HEK293 (cell line): ENCODE measurements around the gene SECTM1.
A peak's percentile ranks its signal among the peaks of the same experiment; 100 is the strongest.

Source experiments
- ATF2 ChIP-seq: fragments of 450-650 bp; formaldehyde crosslinking; IDR thresholded peaks from 2 replicates; pipeline ENCODE4 v1.5.1; 2016; ENCODE audit warnings: missing biosample characterization, missing genetic modification characterization, low read depth
- EGR2 ChIP-seq: fragments of 450-650 bp; formaldehyde crosslinking; IDR thresholded peaks from 2 replicates; pipeline ENCODE4 v1.5.1; 2016; ENCODE audit warnings: low read depth, missing biosample characterization, missing genetic modification characterization
- ELK4 ChIP-seq: IDR thresholded peaks from 2 replicates; pipeline ENCODE4 v1.6.1; 2011; ENCODE audit warnings: mild to moderate bottlenecking, low read depth, low read length, borderline replicate concordance
- HOXD13 ChIP-seq: sonication (generic); formaldehyde crosslinking; IDR thresholded peaks from 2 replicates; pipeline ENCODE4 v1.8.0; 2022; ENCODE audit warnings: missing genetic modification reagents, borderline replicate concordance
- KLF1 ChIP-seq: fragments of 450-650 bp; formaldehyde crosslinking; IDR thresholded peaks from 2 replicates; pipeline ENCODE4 v1.5.1; 2016; ENCODE audit warnings: missing biosample characterization, missing genetic modification characterization
- KLF9 ChIP-seq: fragments of 450-650 bp; formaldehyde crosslinking; IDR thresholded peaks from 2 replicates; pipeline ENCODE4 v1.5.1; 2016; ENCODE audit warnings: missing biosample characterization, missing genetic modification characterization, low read depth
- MZF1 ChIP-seq: fragments of 450-650 bp; formaldehyde crosslinking; IDR thresholded peaks from 2 replicates; pipeline ENCODE4 v1.5.1; 2017; ENCODE audit warnings: missing biosample characterization, missing genetic modification characterization, borderline replicate concordance
- PRDM1 ChIP-seq: fragments of 450-650 bp; formaldehyde crosslinking; IDR thresholded peaks from 2 replicates; pipeline ENCODE4; 2016; ENCODE audit warnings: missing biosample characterization, missing genetic modification characterization
- RBAK ChIP-seq: fragments of 450-650 bp; formaldehyde crosslinking; IDR thresholded peaks from 2 replicates; pipeline ENCODE4 v1.5.1; 2016; ENCODE audit warnings: missing biosample characterization, missing genetic modification characterization
- SCRT1 ChIP-seq: fragments of 450-650 bp; formaldehyde crosslinking; IDR thresholded peaks from 2 replicates; pipeline ENCODE4 v1.5.1; 2016; ENCODE audit warnings: missing biosample characterization, missing genetic modification characterization, borderline replicate concordance
- ZBTB11 ChIP-seq: fragments of 450-650 bp; formaldehyde crosslinking; conservative IDR thresholded peaks from 2 replicates; pipeline ENCODE4 v1.5.1; 2016; ENCODE audit warnings: low read depth, missing biosample characterization, missing genetic modification characterization
- ZBTB17 ChIP-seq: fragments of 450-650 bp; formaldehyde crosslinking; IDR thresholded peaks from 2 replicates; pipeline ENCODE4 v1.5.1; 2016; ENCODE audit warnings: missing biosample characterization, missing genetic modification characterization
- ZBTB7A ChIP-seq: fragments of 450-650 bp; formaldehyde crosslinking; IDR thresholded peaks from 2 replicates; pipeline ENCODE4 v1.5.1; 2016; ENCODE audit warnings: low read depth, missing biosample characterization, missing genetic modification characterization
- ZBTB8A ChIP-seq: fragments of 450-650 bp; formaldehyde crosslinking; IDR thresholded peaks from 2 replicates; pipeline ENCODE4 v1.5.1; 2016; ENCODE audit warnings: missing biosample characterization, missing genetic modification characterization
- ZNF138 ChIP-seq: fragments of 450-650 bp; formaldehyde crosslinking; IDR thresholded peaks from 2 replicates; pipeline ENCODE4 v1.5.1; 2016; ENCODE audit warnings: missing biosample characterization, missing genetic modification characterization, borderline replicate concordance
- ZNF146 ChIP-seq: fragments of 450-650 bp; formaldehyde crosslinking; IDR thresholded peaks from 2 replicates; pipeline ENCODE4 v1.5.1; 2016; ENCODE audit warnings: missing biosample characterization, missing genetic modification characterization
- ZNF157 ChIP-seq: fragments of 450-650 bp; formaldehyde crosslinking; IDR thresholded peaks from 2 replicates; pipeline ENCODE4 v1.5.1; 2016; ENCODE audit warnings: missing biosample characterization, missing genetic modification characterization
- ZNF18 ChIP-seq: fragments of 450-650 bp; formaldehyde crosslinking; IDR thresholded peaks from 2 replicates; pipeline ENCODE4 v1.5.1; 2016; ENCODE audit warnings: missing biosample characterization, missing genetic modification characterization
- ZNF184 ChIP-seq: fragments of 450-650 bp; IDR thresholded peaks from 2 replicates; pipeline ENCODE4 v1.5.1; 2018; ENCODE audit warnings: missing biosample characterization, mild to moderate bottlenecking, missing genetic modification characterization
- ZNF23 ChIP-seq: fragments of 450-650 bp; formaldehyde crosslinking; IDR thresholded peaks from 2 replicates; pipeline ENCODE4 v1.5.1; 2016; ENCODE audit warnings: missing biosample characterization, missing genetic modification characterization, borderline replicate concordance
- ZNF248 ChIP-seq: fragments of 450-650 bp; formaldehyde crosslinking; IDR thresholded peaks from 2 replicates; pipeline ENCODE4 v1.5.1; 2017; ENCODE audit warnings: missing biosample characterization, missing genetic modification characterization
- ZNF292 ChIP-seq: fragments of 450-650 bp; formaldehyde crosslinking; IDR thresholded peaks from 2 replicates; pipeline ENCODE4 v1.5.1; 2016; ENCODE audit warnings: low read depth, missing biosample characterization, missing genetic modification characterization, borderline replicate concordance
- ZNF335 ChIP-seq: fragments of 450-650 bp; formaldehyde crosslinking; conservative IDR thresholded peaks from 2 replicates; pipeline ENCODE4 v1.5.1; 2016; ENCODE audit warnings: missing biosample characterization, missing genetic modification characterization
- ZNF37A ChIP-seq: fragments of 450-650 bp; IDR thresholded peaks from 2 replicates; pipeline ENCODE4 v1.5.1; 2018; ENCODE audit warnings: missing biosample characterization, missing genetic modification characterization
- ZNF404 ChIP-seq: fragments of 450-650 bp; formaldehyde crosslinking; IDR thresholded peaks from 2 replicates; pipeline ENCODE4 v1.5.1; 2017; ENCODE audit warnings: missing biosample characterization, missing genetic modification characterization
- ZNF423 ChIP-seq: fragments of 450-650 bp; formaldehyde crosslinking; IDR thresholded peaks from 2 replicates; pipeline ENCODE4 v1.5.1; 2016; ENCODE audit warnings: missing biosample characterization, missing genetic modification characterization
- ZNF426 ChIP-seq: fragments of 450-650 bp; formaldehyde crosslinking; IDR thresholded peaks from 2 replicates; pipeline ENCODE4 v1.5.1; 2017; ENCODE audit warnings: missing biosample characterization, missing genetic modification characterization, mild to moderate bottlenecking, inconsistent platforms, moderate library complexity
- ZNF521 ChIP-seq: fragments of 450-650 bp; formaldehyde crosslinking; IDR thresholded peaks from 2 replicates; pipeline ENCODE4 v1.5.1; 2017; ENCODE audit warnings: missing biosample characterization, mild to moderate bottlenecking, missing genetic modification characterization
- ZNF600 ChIP-seq: fragments of 450-650 bp; formaldehyde crosslinking; IDR thresholded peaks from 2 replicates; pipeline ENCODE4 v1.5.1; 2016; ENCODE audit warnings: missing biosample characterization, missing genetic modification characterization
- ZNF677 ChIP-seq: fragments of 450-650 bp; IDR thresholded peaks from 2 replicates; pipeline ENCODE4 v1.5.0; 2018; ENCODE audit warnings: missing biosample characterization, mild to moderate bottlenecking, missing genetic modification characterization, moderate library complexity
- ZNF707 ChIP-seq: fragments of 450-650 bp; formaldehyde crosslinking; IDR thresholded peaks from 2 replicates; pipeline ENCODE4 v1.5.1; 2016; ENCODE audit warnings: missing biosample characterization, missing genetic modification characterization
- ZNF791 ChIP-seq: fragments of 450-650 bp; formaldehyde crosslinking; IDR thresholded peaks from 2 replicates; pipeline ENCODE4 v1.5.1; 2016; ENCODE audit warnings: missing biosample characterization, missing genetic modification characterization
- ZNF837 ChIP-seq: fragments of 450-650 bp; formaldehyde crosslinking; IDR thresholded peaks from 2 replicates; pipeline ENCODE4 v1.5.1; 2016; ENCODE audit warnings: missing biosample characterization, missing genetic modification characterization
- ZSCAN30 ChIP-seq: fragments of 450-650 bp; IDR thresholded peaks from 2 replicates; pipeline ENCODE4 v1.5.1; 2018; ENCODE audit warnings: missing biosample characterization, mild to moderate bottlenecking, missing genetic modification characterization, moderate library complexity

The SECTM1 gene

GRCh38 chr17:82273327-82274133, 60.0 kb downstream of the SECTM1 start, which contains the start of gene CSNK1D (continued):
- TF ChIP-seq ZNF157 (tag by site-specific recombination) (no peak), ELK4 (no peak), ZNF423 (tag by site-specific recombination) (no peak), KLF9 (tag by site-specific recombination) (peak; percentile 98), ZNF146 (tag by site-specific recombination) (peak; percentile 27; the same call in 1 of the 2 replicates), ZNF335 (tag by site-specific recombination) (peak; percentile 95), ZBTB7A (tag by site-specific recombination) (peak; percentile 91; the same call in 1 of the 2 replicates), ZNF521 (no peak), ZNF600 (tag by site-specific recombination) (peak; percentile 88), ZNF707 (tag by site-specific recombination) (no peak), KLF1 (tag by site-specific recombination) (peak; percentile 83), ZNF37A (tag by site-specific recombination) (no peak), ZNF184 (peak; percentile 85), ZNF18 (tag by site-specific recombination) (no peak), EGR2 (no peak), ZNF677 (tag by site-specific recombination) (no peak), ZNF426 (tag by site-specific recombination) (no peak), ZBTB11 (tag by site-specific recombination) (peak; percentile 86), ZNF23 (no peak), ZNF248 (tag by site-specific recombination) (no peak), ZNF837 (tag by site-specific recombination) (no peak), SCRT1 (tag by site-specific recombination) (no peak), ATF2 (tag by site-specific recombination) (peak; percentile 96), ZBTB8A (peak; percentile 67), ZNF138 (tag by site-specific recombination) (no peak), ZNF791 (tag by site-specific recombination) (no peak), ZSCAN30 (tag by site-specific recombination) (peak; percentile 83), ZBTB17 (tag by site-specific recombination) (peak; percentile 89), RBAK (tag by site-specific recombination) (no peak), PRDM1 (tag by site-specific recombination) (no peak), ZNF292 (tag by site-specific recombination) (no peak), MZF1 (tag by site-specific recombination) (peak; percentile 93), HOXD13 (CRISPR knock-in tag) (no peak), ZNF404 (tag by site-specific recombination) (no peak)
